GM18870 (cell line): ENCODE data around the gene TNFSF15.

Experiments
- ATAC-seq: cut with Tn5 transposase; IDR thresholded peaks from one replicate; pipeline ENCODE4 v1.9.1; 2021; ENCODE audit warnings: moderate library complexity; ENCODE audit not compliant: unreplicated experiment

TNFSF15 gene

GRCh38 chr9:114805670-114806525 lies at the start of gene TNFSF15:
TNFSF15 (minus strand) TSS chr9:114806039; CDS start chr9:114806012, 27 bp downstream.
- ATAC-seq = peak; percentile 95

GRCh38 chr9:114855488-114855887 lies 49.6 kb upstream of the TNFSF15 start:
- ATAC-seq = no peak

- no peak for ATAC-seq
These were observed 49.0 kb upstream of the TNFSF15 start for GRCh38 chr9:114854736-114855355.

GRCh38 chr9:114853071-114853855 lies 47.4 kb upstream of the TNFSF15 start:
- no peak for ATAC-seq

- ATAC-seq = no peak
These were observed 46.3 kb upstream of the TNFSF15 start for GRCh38 chr9:114852050-114852594.

GRCh38 chr9:114851306-114851705 lies 45.5 kb upstream of the TNFSF15 start:
- ATAC-seq = no peak

- no peak for ATAC-seq
These were observed 45.0 kb upstream of the TNFSF15 start for GRCh38 chr9:114850871-114851270.

- ATAC-seq = no peak
These were observed 43.6 kb upstream of the TNFSF15 start for GRCh38 chr9:114849450-114849849.

GRCh38 chr9:114847492-114848417 lies 41.9 kb upstream of the TNFSF15 start:
- no peak for ATAC-seq

GRCh38 chr9:114845373-114845772 lies 39.5 kb upstream of the TNFSF15 start:
- ATAC-seq = no peak

GRCh38 chr9:114844766-114845165 lies 38.9 kb upstream of the TNFSF15 start:
- ATAC-seq = no peak

- no peak for ATAC-seq
These were observed 32.1 kb upstream of the TNFSF15 start for GRCh38 chr9:114837923-114838322.

GRCh38 chr9:114836769-114837168 lies 30.9 kb upstream of the TNFSF15 start:
- ATAC-seq = no peak

GRCh38 chr9:114834386-114834785 lies 28.5 kb upstream of the TNFSF15 start:
- no peak for ATAC-seq

GRCh38 chr9:114830546-114830945 lies 24.7 kb upstream of the TNFSF15 start:
- no peak for ATAC-seq

- no peak for ATAC-seq
These were observed 24.0 kb upstream of the TNFSF15 start for GRCh38 chr9:114829574-114830440.

GRCh38 chr9:114828303-114828650 lies 22.4 kb upstream of the TNFSF15 start:
- ATAC-seq = no peak

- no peak for ATAC-seq
These were observed 21.9 kb upstream of the TNFSF15 start for GRCh38 chr9:114827641-114828302.

- no peak for ATAC-seq
These were observed 20.6 kb upstream of the TNFSF15 start for GRCh38 chr9:114826431-114826830.
